ENCODE measurements around the gene POLG. TPM values are rescaled to one million over a fixed set of nuclear protein-coding genes. Genes with fewer than 3 reads are reported as not detected.

POLG gene
- total RNA-seq, 1 donor from 2014 or later, result 55.0 TPM

GRCh38 chr15:89307791-89308190 lies 26.8 kb downstream of the POLG start:
- Mint-ChIP-seq H3K27me3 (no peaks in the 10 kb centered on the region), H3K27ac (no peak overlapping the region), H3K9me3 (no peaks in the 10 kb centered on the region), H3K4me1 (ENCODE audit: unreplicated experiment) (no peaks in the 10 kb centered on the region), H3K36me3 (peaks cover 29% of the 10 kb centered on the region), H3K4me3 (no peak overlapping the region)
- TF ChIP-seq CTCF (conservative IDR thresholded peaks at IDR 0.05), result no peak
- DNase-seq (ENCODE audit: extremely low spot score, unreplicated experiment), result no peak

DNA sequence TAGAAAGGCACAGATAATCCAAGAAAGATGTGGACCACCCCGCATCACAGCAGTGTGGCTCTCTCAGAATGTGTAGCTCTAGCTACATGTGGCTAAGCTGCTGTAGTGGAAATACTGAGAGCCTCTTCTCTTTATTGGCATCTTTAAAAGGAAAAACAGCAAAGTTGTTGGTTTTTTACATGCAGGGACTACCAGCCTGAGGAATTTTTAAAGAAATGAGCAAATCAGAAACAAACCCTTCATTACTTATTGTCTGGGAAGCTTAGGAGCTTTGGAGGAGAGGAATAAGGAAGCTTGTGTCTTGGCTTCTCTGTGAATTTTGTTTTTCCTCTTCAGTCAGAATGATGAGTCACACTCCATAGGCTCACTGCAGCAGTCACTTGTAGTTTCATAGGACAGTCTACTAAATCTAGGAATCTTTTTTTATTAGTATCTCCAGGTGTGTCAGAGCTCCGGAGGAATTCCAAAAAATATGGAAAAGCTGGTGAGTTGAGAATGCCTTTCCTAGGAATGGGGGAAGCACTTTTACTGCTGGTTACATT lies 27.5 kb downstream of the POLG start:
- no peaks in the 10 kb centered on the region for H3K9me3 Mint-ChIP-seq
- no peaks in the 10 kb centered on the region for H3K4me1 Mint-ChIP-seq (ENCODE audit: unreplicated experiment)
- H3K4me3 Mint-ChIP-seq, result no peak overlapping the region
- DNase-seq (ENCODE audit: extremely low spot score, unreplicated experiment), result no peak
- no peaks in the 10 kb centered on the region for H3K27me3 Mint-ChIP-seq
- H3K27ac Mint-ChIP-seq, result no peak overlapping the region
- peaks cover 29% of the 10 kb centered on the region for H3K36me3 Mint-ChIP-seq
- TF ChIP-seq CTCF (conservative IDR thresholded peaks at IDR 0.05), result no peak

GRCh38 chr15:89305395-89305794 lies 29.2 kb downstream of the POLG start:
- no peak overlapping the region for H3K27ac Mint-ChIP-seq
- no peak for TF ChIP-seq CTCF (conservative IDR thresholded peaks at IDR 0.05)
- H3K4me1 Mint-ChIP-seq (ENCODE audit: unreplicated experiment), result no peaks in the 10 kb centered on the region
- H3K27me3 Mint-ChIP-seq, result no peaks in the 10 kb centered on the region
- H3K36me3 Mint-ChIP-seq, result peaks cover 31% of the 10 kb centered on the region
- no peak overlapping the region for H3K4me3 Mint-ChIP-seq
- DNase-seq (ENCODE audit: extremely low spot score, unreplicated experiment), result no peak
- no peaks in the 10 kb centered on the region for H3K9me3 Mint-ChIP-seq

- DNase-seq (ENCODE audit: extremely low spot score, unreplicated experiment), result no peak
- H3K27me3 Mint-ChIP-seq, result no peaks in the 10 kb centered on the region
- no peak overlapping the region for H3K4me3 Mint-ChIP-seq
- TF ChIP-seq CTCF (conservative IDR thresholded peaks at IDR 0.05), result no peak
- no peak overlapping the region for H3K27ac Mint-ChIP-seq
- no peaks in the 10 kb centered on the region for H3K9me3 Mint-ChIP-seq
- peaks cover 21% of the 10 kb centered on the region for H3K36me3 Mint-ChIP-seq
- H3K4me1 Mint-ChIP-seq (ENCODE audit: unreplicated experiment), result no peaks in the 10 kb centered on the region
Observed at GRCh38 chr15:89303986-89304385, 30.6 kb downstream of the POLG start.

DNA sequence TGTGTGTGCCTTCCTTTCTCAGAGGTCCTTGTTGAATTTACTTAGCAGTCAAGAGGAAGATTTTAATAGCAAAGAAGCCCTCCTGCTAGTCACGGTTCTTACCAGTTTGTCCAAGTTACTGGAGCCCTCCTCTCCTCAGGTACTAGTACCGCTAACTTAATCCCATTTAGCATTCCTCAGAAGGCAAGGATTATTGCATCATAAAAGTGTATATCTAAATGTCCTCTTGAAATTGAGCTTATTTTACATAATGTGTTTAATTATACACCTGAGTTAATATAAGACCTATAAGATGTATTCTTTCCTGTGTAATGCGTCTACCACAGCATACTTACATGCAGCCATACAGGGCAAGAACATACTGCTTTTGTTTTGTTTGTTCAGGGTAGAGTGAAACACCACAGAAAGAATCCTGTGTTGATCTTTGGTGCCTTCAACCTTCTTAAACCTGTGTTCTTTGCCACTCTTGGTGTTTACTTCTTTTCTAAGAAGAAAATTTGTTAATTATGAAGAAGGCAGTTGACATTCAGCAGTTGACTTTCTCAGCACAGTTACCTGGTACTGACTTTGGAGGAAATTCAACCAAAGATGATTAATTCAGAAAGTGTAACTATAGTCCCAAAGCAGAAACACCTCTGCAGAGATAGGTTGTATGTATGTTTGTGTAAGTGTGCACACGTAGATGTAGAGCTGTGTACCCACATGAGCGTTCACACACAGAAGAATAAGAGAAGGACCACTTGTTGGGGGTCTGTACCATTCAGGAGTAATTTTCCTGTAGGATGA lies 33.1 kb downstream of the POLG start:
- Mint-ChIP-seq H3K27ac (no peak overlapping the region), H3K9me3 (no peaks in the 10 kb centered on the region), H3K27me3 (no peaks in the 10 kb centered on the region), H3K4me3 (no peak overlapping the region), H3K36me3 (peaks cover 29% of the 10 kb centered on the region), H3K4me1 (ENCODE audit: unreplicated experiment) (no peaks in the 10 kb centered on the region)
- no peak for TF ChIP-seq CTCF (conservative IDR thresholded peaks at IDR 0.05)
- DNase-seq (ENCODE audit: extremely low spot score, unreplicated experiment), result no peak

All from type B pancreatic cell (in vitro differentiated cells).